Activated CD8-positive, alpha-beta memory T cell treated with anti-CD3 and anti-CD28 coated beads, Interleukin-2, amount 50 U/mL, for 1 hour (primary cell): ENCODE measurements around the gene COBLL1.

Source experiments
- DNase-seq: peaks from one replicate; pipeline ENCODE4 v3.0.0-alpha.2; 2020; ENCODE audit errors: extremely low read depth

COBLL1 gene

GRCh38 chr2:164823126-164823525 is 18.5 kb downstream of the COBLL1 start:
- DNase-seq = no peak

GRCh38 chr2:164821338-164821737 is 20.3 kb downstream of the COBLL1 start:
- no peak for DNase-seq

GRCh38 chr2:164818149-164819136 is 23.2 kb downstream of the COBLL1 start:
- DNase-seq = no peak

- no peak for DNase-seq
Measured at GRCh38 chr2:164816900-164817299, 24.7 kb downstream of the COBLL1 start.

- no peak for DNase-seq
Measured at GRCh38 chr2:164816046-164816445, 25.6 kb downstream of the COBLL1 start.

- no peak for DNase-seq
Measured at GRCh38 chr2:164815071-164815793, 26.4 kb downstream of the COBLL1 start.

GRCh38 chr2:164813535-164813934 is 28.1 kb downstream of the COBLL1 start:
- no peak for DNase-seq

- DNase-seq = no peak
Measured at GRCh38 chr2:164812378-164812777, 29.2 kb downstream of the COBLL1 start.

- DNase-seq = no peak
Measured at GRCh38 chr2:164811819-164812218, 29.8 kb downstream of the COBLL1 start.

GRCh38 chr2:164810843-164811242 is 30.8 kb downstream of the COBLL1 start:
- DNase-seq = no peak

- DNase-seq = no peak
Measured at GRCh38 chr2:164808776-164809175, 32.8 kb downstream of the COBLL1 start.

GRCh38 chr2:164803776-164804466 is 37.7 kb downstream of the COBLL1 start:
- no peak for DNase-seq

GRCh38 chr2:164802095-164802707 is 39.4 kb downstream of the COBLL1 start:
- DNase-seq = no peak

GRCh38 chr2:164800572-164800971 is 41.1 kb downstream of the COBLL1 start:
- DNase-seq = no peak

- DNase-seq = no peak
Measured at GRCh38 chr2:164797627-164798026, 44.0 kb downstream of the COBLL1 start.

GRCh38 chr2:164796999-164797398 is 44.6 kb downstream of the COBLL1 start:
- DNase-seq = no peak

GRCh38 chr2:164794432-164795231 is 47.0 kb downstream of the COBLL1 start:
- DNase-seq = no peak

- DNase-seq = no peak
Measured at GRCh38 chr2:164794016-164794415, 47.6 kb downstream of the COBLL1 start.

- DNase-seq = no peak
Measured at GRCh38 chr2:164793529-164793928, 48.1 kb downstream of the COBLL1 start.

- no peak for DNase-seq
Measured at GRCh38 chr2:164792316-164793170, 49.1 kb downstream of the COBLL1 start.
